ENCODE data around the gene C1orf146.
"Not testable (repeated sequence)": the region's sequence is repeated elsewhere in the genome, so short reads cannot be mapped to it uniquely, and the experiment has no call there.

The C1orf146 gene

DNA sequence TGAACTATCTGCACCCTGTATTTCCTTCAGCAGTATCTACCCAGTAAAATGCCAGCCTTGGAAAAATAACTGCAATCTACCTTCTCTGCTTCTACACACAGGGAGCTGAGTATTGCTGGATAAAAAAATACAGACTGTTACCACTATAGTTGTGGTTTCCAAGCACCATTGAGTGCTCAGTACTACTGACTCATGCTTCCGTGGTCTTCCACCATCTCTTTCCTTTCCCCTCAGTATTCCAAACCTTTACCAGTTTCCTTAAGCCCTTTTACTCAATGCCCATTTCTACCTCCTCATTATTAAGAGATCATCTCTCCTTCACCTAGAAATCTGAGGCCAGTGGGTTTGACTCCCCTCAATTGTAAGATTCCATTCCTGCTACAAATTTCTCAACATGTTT, 57.2 kb downstream of the C1orf146 start:
- no peak for DNase-seq (ENCODE audit: low read depth in 2 of 2)

DNA sequence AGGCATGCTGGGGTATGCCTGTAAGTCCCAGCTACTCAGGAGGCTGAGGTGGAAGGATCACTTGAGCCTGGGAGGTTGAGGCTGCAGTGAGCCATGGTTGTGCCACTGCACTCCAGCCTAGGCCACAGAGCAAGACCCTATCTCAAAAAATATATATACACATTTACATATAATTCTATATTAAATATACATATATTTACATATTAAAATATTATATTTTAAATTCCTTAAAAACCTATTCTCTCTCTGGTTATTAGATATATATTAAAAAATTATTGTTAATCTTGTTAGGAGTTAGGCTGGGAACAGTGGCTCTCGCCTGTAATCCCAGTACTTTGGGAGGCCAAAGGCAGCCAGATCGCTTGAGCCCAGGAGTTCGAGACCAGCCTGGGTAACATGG, 58.4 kb downstream of the C1orf146 start:
- no peak for DNase-seq (ENCODE audit: low read depth in 2 of 2)

DNA sequence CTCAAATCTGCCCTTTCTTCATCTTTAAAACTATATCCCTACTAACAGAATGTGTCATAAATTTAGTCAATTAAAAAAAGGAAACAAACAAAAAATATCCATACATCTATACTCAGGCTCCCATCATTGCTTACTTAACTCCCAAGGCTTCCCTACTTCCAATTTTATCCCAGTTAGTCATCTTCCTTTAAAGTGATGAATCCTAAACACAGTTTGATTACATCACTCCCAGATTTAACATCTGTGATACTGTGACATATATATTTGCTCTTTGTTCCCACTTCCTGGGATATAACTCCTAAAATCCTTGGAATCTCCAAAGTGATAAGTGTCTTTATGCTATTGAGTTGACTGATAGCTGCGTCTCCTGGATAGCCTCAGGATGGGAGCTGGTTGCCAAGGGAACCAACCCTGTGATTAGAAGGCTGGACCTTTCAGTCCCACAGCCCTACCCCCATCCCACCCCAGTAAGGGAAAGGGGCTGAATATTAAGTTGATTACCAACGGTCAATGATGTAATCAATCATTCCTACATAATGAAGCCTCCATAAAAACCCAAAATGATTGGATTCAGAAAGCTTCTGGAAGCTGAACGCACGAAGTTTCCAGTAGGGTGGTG, 59.5 kb downstream of the C1orf146 start:
- DNase-seq (ENCODE audit: low read depth in 2 of 2): no peak

DNA sequence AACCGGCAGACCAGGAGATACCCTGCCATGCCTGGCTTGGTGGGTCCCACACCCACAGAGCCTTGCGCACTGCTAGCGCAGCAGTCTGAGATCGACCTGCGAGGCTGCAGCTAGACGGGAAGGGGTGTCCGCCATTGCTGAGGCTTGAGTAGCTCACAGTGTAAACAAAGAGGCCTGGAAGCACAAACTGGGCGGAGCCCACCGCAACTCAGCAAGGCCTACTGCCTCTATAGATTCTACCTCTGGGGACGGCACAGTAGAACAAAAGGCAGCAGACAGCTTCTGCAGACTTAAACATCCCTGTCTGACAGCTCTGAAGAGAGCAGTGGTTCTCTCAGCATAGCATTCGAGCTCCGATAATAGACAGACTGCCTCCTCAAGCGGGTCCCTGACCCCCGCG, 62.1 kb downstream of the C1orf146 start:
- not testable (repeated sequence) for DNase-seq (ENCODE audit: low read depth in 2 of 2)

DNA sequence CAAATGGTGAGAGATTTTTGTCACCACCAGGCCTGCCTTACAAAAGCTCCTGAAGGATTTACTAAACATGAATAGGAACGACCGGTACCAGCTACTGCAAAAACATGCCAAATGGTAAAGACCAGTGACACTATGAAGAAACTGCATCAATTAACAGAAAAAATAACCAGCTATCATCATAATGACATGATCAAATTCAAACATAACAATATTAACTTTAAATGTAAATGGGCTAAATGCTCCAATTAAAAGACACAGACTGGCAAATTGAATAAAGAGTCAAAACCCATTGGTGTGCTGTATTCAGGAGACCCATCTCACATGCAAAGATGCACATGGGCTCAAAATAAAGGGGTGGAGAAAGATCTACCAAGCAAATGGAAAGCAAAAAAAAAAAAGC, 63.7 kb downstream of the C1orf146 start:
- DNase-seq (ENCODE audit: low read depth in 2 of 2): not testable (repeated sequence)

DNA sequence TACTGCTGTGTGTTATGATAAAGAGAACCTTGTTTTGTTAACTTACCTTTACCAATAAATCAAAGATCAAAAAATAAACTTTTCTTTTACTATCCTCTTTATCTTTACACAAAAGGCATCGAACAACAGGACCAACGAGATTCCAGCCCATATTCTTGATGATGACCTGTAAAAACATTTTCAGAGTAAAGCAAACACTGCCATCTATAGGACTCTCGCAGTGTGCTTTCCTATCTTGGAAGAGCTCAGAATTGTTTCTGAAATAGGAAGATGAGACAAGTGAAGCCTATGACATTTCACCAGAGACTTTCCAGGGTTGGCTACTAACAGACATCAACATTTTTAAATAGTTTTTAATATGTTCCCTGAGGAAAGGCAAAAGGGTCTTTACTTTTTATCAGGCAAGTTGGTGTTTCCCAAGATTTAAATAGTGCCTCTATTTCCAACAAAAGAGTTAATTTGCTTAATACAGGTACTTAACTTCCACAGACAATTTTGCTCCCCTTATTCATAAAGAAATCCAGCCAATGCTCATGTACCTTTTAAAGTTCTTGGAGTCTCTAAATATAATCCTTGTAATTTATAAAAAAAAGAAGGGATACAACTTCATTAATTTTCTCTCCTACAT, 73.8 kb downstream of the C1orf146 start:
- DNase-seq (ENCODE audit: low read depth in 2 of 2): no peak

Measured in stimulated activated CD8-positive, alpha-beta memory T cell treated with anti-CD3 and anti-CD28 coated beads, Interleukin-2, amount 100 ng/mL, for 48 hours (primary cell).